Activated CD8-positive, alpha-beta memory T cell treated with anti-CD3 and anti-CD28 coated beads, Interleukin-2, amount 50 U/mL, for 24 hours (primary cell): ENCODE measurements around the gene ADCYAP1R1.

ENCODE experiments used
- DNase-seq: peaks from one replicate; pipeline ENCODE4 v3.0.0-alpha.2; 2020; ENCODE audit errors: extremely low read depth

Gene ADCYAP1R1

DNA sequence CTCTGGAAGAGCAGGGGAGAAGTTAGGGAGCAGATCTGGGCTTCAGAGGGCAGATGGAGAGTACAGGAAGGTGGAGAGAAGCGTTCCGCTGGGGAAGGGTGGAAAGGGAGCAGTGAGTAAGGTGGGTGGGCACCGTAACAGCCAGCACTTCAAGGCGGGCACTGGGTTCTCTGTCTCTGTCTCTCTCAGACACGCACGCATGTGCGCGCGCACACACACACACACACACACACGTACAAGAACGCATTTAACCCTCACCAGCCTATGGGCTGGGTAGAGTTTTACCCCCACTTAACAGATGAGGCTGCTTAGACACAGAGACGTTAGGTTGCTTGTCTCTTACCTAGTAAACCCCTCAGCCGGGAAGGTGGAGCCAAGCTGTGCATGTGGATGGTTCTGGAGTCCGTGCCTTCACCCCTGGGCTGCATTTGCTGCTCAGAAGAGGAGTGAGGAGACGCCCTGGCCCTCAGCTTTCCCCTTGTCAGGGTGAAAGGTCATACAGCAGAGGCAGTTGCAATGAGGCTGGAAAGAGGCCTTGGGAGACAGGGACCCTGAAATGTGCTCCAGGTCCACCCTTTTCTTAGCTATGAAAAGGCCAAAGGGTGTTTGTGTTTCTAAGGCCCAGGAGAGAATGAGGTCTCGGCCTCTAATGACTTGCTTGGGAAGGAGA, 16.0 kb downstream of the ADCYAP1R1 start:
- no peak for DNase-seq

DNA sequence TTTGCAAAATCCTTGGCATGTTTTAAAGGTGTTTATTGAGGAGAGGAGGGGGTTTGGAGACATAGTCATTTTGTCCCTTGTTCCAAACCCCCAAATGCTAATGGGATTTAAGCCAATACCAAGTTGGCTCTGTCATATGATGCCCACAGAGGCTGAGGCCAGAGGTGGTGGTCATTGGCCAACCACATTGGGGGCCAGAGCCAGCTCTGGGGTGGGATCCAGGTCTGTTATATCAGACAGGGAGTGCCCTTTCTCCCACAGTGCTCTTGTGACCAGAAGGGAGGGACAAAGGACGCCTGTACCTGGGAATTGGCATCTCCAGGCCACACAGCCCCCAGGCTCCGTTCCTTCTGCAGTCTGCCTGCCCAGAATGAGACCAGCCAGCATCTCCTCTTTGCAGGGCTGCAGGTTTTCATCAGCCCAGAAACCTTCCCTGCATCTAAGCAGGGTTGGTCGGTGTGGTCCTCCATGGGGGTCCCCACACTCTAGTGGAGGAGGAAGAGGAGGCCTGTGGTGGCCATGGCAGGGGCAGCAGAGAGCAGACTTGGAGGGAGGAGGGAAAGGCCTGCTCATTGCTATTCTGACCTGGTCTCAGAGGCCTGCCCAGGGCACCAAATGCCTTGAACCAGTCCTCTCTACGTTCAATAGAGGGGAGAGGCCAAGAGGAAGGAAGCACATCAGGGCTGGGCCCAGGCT, 17.9 kb downstream of the ADCYAP1R1 start:
- DNase-seq, result no peak

DNA sequence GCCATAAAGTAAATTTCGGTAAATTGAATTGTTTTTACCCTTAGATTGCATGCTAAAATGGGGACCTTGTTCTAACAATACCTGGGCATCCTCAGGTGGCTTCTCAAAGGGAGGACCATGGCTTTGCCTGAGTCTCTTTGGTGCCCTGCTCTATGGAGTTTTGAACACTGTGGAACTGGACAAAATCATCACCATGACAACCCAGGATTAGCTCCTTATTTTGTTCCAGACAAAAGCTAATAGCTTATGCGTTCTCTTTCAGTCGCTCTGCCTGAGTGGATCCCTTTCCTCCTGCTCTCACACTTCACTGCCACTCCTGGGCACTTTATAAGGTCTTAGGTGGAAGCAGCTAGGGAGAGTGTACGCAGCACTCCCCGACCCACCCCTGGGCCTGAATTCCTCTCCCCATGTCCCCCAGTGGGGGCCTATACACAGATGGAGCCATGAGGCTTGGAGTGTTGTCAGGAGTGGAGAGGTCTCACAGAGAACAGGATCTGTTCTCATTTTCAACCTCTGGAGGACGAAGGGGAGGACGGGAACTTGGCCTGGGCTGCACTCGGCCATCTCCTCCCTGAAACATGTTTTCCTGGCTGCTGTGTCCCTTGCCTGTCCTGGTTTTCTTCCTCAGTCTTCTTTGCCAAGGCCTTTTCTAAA, 19.0 kb downstream of the ADCYAP1R1 start:
- no peak for DNase-seq

DNA sequence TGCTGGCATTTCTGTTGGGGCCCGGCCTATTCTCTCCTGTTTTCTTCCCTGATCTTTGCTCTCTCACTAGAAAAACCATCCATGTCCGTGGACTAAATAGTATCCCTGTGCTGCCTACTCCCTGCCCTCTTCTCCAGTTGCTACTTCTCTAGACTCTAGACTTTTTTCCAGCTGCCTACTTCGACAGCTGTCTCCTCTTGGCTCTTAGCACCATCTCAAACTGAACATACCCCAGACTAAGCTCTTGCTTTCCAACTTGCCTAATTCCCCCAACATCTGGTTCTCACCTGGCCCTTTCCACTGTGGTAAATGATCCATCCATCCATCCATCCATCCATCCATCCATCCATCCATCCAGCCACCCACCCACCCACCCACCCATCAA, 19.5 kb downstream of the ADCYAP1R1 start:
- DNase-seq, result no peak

DNA sequence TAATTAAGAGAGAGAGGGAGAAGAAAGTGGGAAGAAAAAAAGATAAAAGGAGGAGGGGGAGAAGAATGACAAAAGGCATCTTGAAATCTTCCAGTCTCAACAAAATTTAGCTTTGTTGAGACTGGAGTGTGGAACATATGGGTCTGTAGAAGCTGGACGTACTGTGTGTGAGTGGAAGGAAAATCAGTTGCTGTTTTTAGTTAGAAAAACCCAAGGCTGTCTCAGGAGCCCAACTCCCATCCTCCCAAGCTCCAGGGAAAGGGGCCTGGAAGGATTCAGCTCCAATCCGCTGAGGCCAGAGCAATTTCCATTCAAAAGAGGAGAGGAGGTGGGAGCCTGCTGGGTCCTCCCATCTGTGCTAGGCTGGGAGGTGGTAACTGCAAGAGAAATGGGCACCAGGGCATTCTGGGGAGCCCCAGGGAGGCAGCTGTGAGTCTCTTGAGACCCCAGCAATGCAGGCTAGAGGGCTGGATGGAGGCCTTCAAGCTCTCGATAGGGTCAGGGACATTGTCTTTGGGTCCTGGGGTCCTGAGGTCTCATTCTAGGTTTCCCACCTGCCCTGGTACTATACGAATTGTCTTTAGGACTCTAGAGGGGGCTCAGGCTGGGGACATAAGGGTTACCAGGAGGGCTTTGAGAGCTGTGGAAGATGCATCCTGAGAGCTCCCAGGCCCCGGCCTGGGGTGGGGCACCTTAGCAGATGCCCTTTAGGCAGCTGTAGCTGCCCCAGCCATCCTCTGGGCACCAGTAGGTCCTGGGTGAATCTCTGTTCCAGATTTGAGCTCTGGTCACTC, 21.4 kb downstream of the ADCYAP1R1 start:
- DNase-seq, result no peak

DNA sequence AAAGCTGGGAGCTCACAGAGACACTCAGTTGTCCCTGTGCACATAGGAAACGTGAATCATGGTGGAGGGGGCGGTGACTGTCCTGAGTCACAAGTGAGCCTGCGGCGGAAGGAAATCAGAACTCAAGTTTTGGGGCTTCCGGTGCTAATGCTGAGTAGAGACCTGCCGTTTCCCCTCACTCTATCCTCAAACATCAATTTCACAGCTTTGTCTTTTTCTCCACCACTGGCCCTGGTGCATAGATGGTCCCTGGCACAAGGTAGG, 21.9 kb downstream of the ADCYAP1R1 start:
- DNase-seq, result no peak

DNA sequence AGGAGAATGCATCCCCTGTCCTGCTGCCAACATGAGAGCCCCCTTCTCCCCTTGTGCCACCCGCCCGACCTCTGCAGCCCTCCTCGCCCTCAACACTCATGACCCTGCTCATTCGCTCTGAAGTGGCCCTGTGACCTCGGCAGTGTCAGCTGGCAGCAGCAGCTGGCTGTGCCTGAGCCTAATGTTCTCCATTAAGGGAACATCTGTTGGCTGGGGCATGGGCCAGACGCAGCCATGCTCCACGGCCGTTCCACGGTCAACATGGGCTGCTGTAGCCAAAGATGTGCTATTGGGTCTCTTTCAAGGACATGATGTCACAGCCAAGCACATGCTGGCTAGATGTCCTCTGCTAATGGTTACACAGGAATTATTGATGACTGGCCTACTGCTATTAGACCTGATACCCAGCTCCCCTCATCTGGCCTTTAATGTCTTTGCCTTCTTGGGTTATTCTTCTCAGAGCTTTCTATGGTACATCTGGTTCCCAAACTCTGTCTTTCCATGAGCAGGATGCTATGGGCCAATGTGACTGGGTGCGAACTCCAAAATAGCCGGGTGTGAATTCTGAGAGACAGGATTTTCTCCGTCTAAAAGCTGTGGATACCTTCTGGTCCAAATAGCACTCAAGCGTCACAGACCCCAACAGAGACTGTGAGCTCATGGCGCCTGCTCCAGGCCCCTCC, 22.4 kb downstream of the ADCYAP1R1 start:
- DNase-seq, result no peak

DNA sequence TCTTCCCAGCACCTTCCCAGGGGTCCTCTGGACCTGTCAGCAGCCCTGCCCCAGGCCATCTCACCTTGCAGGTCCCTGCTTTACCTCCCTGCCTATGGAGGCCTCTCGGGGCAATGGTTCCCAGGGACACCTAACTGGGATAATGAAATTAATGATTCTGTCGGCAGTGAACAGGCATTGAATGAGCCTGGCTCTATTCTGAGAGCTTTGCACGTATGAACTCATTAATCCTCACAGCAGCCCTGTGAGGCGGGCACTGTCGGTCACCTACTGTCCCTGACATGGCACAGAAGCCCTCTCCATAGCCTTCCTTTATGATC, 22.9 kb downstream of the ADCYAP1R1 start:
- DNase-seq, result no peak

DNA sequence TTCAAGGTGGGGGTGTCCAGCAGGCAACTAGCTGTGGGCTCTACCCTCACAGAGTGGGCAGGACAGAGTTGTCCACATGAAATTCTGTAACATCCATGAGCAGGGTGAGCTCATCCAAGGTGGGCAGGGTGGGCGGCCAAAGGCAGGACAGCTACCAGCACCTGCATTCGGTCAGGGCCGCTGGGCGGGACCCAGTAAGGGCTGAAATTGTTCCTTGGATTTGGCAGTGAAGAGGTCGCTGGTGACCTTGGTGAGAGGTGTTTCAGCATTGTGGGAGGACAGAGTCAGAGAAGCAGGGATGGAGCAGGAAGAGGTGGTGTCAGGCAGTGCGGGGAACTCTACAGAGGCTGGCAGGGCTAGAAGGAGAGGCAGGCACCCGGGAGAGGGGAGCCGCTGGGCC, 23.9 kb downstream of the ADCYAP1R1 start:
- DNase-seq, result no peak

DNA sequence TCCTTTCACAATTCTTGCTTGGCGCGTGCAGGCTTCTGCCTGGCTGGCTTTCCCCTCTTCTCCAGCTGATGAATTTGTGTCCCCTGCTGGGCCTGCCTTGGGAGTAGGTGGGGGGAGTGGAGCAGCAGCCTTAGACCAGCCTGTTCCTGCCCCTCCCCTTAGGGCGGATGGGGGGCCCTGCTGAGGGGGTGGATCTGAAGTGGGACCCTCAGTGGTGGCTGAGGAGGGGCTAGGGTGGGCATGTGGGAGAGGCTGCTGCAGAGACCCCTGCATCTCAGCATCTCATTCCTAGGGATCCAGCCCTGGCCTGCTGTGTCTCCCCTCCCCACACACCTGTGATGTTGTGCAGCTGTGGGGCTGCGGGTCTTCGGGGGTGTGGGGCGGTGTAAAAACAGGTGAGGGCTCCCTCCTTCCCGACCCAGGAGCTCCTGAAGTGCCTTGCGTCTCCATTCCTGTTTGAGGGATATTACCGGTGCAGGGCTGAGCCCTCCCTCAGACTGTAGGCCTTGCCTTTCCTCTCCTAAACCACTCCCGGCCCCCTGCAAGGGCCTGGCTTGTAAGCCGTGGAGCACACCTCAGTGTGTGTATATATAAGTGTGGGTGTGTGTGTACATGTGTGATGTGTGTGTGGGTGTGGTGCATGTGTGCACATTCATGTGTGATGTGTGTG, 24.7 kb downstream of the ADCYAP1R1 start:
- DNase-seq, result no peak

DNA sequence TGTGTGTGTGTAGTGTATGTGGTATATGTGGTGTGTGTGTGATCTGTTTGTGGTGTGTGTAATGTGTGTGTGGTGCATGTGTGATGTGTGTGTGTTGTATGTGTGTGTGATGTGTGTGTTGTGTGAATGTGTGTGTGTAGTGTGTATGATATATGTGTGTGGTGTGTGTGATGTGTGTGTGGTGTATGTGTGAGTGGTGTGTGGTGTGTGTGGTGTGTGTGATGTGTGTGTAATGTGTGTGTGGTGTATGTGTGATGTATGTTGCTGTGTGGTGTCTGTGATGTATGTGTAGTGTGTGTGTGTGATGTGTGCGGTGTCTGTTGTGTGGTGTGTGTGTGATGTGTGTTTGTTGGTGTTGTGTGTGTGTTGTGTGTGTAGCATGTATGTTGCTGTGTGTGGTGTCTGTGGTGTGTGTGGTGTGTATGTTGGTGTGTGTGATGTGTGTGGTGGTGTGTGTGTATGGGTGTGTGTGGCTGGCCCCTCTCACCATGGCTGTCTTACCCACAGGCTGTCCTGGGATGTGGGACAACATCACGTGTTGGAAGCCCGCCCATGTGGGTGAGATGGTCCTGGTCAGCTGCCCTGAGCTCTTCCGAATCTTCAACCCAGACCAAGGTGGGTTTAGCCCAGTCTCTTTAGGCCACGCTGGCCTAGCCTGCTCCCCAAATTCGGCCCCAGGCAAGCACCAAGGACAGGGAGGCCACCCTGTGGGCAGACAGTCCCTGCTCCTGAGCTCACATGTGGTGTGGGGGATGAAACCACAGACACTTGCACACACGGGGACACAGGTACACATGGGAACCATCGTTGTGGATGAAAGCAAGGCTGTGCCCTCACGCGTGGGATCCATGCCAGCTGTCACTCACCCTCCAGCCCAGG, 25.6 kb downstream of the ADCYAP1R1 start:
- no peak for DNase-seq

DNA sequence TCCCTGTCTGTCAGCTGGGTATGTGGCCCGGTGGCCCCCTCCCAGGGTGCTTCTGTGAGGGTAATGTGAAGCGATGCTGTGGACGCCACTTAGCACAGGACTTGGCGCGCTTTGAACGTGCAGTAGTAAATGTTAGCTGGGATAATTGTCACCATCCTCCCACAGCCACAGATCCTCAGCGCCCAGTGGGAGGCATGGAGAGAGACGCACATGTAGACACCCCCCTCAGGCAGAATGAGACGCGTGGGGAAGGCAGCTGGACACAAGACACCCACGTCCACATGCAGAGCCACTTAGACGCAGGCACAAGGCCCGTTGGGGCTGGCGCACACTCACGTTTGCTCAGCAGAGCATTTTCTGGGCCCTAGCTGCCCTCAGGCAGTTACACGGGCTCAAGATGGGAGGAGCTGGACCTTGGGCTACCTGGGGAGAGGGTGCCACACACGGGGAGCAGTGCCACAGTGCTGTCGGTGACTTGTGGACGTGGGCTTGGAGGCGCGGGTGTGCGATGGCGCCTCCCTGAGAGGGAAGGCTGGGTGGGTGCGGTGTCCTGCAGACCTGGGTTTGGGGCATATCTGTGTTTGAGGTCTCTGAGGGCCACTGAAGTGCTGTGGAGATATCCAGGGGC, 26.4 kb downstream of the ADCYAP1R1 start:
- no peak for DNase-seq

DNA sequence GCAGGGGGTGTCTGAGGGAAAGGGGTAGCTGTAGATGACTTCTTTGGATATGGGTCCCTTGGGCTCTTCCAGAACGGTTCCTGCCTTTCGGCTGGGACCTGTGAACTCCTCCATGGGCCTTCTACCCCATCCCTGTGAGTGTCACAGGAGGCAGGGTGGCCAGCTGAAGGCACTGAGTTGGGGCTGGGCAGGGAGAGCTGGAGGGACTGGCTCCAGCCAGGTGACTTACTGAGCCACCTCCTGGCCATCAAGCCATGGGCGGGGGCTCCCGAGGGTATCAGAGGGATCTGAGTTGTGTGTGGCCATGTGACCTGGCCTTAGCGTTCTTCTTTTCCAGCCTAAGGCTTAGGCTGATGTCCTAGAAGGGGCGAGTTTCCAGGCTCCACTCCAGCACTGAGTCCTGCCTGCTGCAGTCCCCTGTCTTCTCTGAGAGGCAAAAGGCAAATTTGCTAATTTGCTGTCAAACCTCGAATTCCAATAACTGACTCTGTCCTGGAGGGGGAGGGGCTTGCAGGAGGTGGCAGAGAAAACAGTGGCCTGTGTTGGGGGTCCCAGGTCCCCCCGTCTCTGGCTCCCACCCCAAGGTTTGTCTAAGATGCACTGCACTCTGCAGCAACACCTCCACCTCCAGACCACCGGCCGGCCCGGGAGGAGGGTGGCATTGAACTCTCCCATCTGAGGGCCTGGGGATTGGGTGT, 27.2 kb downstream of the ADCYAP1R1 start:
- no peak for DNase-seq

DNA sequence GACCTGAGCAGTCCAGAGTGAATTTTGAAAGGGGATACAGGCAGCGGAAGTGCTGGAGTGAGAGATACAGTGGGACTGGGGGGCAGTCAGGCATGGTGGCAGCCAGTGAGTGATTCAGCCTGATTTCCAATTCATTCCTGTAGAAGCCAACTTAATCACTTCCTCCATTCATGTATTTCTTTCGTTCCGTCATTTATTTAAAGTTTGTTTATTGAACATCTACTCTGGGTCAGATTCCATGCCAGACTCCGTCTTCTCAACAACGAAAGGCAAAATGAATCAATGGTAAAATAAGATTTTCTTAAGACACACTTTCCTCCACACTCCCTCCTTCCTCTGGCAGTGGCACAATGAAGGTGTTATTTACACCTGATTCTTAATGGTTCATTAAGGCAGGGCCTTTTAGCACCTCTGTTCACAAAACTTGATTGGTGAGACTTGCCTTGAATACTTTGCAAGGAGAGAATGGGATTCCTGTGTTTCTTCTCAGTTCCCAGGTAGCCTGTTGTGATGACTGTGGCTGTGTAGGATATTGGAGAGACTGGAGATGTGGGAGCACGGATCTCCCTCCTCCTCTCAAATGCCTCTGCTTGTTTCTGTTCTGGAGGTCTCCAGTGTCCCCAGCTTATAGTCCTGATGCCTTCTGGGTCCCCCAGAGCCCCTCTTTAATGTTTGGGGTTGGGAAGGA, 27.9 kb downstream of the ADCYAP1R1 start:
- DNase-seq, result no peak

DNA sequence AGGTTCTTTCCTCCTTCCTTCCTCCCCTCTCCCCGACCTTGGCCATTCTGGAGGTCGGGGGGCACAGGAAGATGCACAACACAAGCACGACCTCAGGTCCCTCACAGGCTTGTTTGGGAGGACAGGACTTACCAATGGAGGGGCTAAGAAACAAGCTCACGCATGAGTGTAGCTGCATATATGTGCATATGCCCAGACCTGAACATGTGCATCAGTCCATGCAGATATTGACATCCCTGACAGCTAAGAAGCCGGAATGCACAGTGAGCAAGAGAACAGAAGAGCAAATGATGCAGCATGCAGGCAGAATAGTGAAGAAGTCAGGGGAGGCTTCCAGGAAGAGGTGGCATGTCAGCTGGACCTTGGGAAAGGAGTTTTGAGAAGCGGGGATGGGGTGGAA, 28.7 kb downstream of the ADCYAP1R1 start:
- DNase-seq, result no peak

DNA sequence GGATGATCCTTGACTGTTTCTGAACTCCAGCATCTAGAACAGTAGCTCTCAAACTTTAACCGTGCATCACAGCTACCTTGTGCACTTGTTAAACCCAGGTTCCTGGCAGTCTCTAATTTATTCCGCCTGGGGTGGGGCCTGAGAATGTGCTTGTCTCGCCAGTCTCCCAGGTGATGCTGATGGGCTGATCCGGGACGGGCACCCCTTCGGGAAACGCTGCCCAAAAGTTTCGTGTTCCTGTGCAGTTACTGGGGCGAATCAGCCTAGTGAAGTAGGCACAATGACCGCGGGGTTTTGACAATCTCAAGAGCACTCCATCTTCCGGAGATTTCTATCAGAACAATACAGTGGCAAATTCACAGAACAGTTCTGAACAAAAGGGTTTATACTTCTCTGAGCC, 29.9 kb downstream of the ADCYAP1R1 start:
- no peak for DNase-seq

DNA sequence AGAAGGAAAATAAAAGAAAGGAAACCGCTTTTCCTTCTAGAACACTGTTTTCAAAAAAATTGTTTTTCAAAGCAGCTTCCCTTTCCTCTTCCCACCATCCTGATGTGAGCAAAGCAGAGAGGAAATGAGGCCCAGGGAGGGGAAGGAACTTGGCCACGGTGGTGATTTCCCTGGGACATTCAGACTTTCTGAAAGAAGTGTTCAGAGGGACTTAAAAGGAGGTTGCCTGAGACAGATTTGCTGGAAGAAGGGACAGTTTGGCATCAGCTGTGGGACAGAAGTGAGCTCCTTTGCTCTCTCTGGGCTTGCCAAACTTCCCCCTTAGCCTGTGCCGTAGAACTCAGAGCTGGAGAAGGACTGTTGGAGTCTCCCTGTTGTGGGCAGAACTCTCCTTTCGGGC, 30.3 kb downstream of the ADCYAP1R1 start:
- DNase-seq, result no peak

DNA sequence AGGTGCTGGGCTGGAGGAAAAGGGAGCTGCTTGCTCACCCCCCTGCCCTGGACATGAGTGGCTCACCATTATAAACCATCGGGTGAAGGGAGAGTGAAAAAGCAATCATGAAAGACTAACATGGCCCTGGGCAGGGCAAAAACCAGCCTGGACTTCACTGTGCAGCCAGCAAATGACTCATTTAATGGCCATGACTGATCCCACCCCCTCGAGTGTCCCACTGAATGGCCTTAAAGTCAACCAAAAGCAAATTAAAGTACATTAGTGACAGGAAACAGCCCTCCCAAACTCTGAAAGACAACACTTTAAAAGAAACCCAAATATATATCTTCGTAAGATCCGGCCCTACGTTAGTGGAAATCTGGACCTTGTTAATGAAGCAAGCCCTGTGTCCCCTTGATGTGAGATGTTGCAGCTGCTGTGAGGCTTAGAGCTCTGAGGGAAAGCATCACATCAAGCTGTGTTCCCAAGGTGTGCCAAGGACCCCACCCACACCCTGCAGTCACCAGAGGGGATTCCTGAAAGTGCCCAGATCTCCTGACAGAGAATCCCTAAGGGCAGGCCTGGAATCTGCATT, 31.2 kb downstream of the ADCYAP1R1 start:
- DNase-seq, result no peak

DNA sequence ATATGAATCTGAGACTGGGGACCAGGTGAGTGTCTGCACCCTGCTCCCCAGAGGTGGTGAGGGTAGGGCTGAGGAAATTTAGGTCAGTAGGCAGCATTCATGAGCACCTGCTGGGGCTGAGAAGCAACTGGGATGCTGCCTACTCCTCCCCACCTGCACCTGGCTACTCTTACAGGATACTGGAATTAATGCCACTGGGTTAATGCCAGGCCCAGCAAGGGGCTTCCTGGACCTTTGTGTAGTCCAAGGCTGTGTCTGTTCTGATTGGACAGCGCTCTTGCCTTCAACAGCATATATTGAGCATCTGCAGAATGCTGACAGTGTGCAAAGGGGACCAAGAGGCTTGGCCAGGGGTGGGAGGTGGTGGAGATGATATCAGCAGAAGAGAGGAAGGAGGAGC, 32.1 kb downstream of the ADCYAP1R1 start:
- no peak for DNase-seq
